Activated naive CD8-positive, alpha-beta T cell (primary cell): ENCODE results near the gene JMJD8.

Source experiments
- H3K27ac Mint-ChIP-seq: one replicate; pipeline ENCODE4 v1.8.0; 2021; ENCODE audit warnings: mixed read lengths
- H3K27me3 Mint-ChIP-seq: one replicate; pipeline ENCODE4 v1.8.0; 2021; ENCODE audit warnings: mixed read lengths
- H3K36me3 Mint-ChIP-seq: one replicate; pipeline ENCODE4 v1.8.0; 2021; ENCODE audit warnings: mixed read lengths
- H3K4me1 Mint-ChIP-seq: one replicate; pipeline ENCODE4 v1.8.0; 2021; ENCODE audit warnings: low read depth, mixed read lengths
- H3K4me3 Mint-ChIP-seq: one replicate; pipeline ENCODE4 v1.8.0; 2021; ENCODE audit warnings: mild to moderate bottlenecking, mixed read lengths
- H3K9me3 Mint-ChIP-seq: one replicate; pipeline ENCODE4 v1.8.0; 2021; ENCODE audit warnings: low read depth, mixed read lengths

Gene JMJD8

DNA sequence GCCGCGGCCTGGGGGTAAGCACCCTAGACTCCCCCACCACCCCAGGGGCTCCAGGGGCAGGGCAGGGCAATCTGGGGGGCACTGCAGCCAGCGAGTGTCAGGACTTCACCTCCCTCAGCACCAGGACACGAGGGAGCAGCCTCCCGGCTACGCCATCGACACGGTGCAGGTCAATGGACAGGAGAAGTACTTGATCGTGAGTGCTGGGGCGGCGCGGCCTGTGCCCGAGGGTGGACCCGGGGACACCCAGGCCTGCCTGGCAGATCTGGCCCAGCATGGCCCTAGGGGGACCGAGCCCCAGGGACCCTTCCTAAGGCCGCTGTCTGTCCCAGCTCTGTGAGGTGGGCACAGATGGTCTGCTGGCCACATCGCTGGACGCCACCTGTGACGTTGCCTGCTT lies 11.8 kb downstream of the JMJD8 start:
- Mint-ChIP-seq H3K4me1 (peaks cover 9% of the 10 kb centered on the region), H3K4me3 (no peak overlapping the region), H3K27me3 (no peaks in the 10 kb centered on the region), H3K9me3 (no peaks in the 10 kb centered on the region), H3K27ac (no peak overlapping the region), H3K36me3 (no peaks in the 10 kb centered on the region)

DNA sequence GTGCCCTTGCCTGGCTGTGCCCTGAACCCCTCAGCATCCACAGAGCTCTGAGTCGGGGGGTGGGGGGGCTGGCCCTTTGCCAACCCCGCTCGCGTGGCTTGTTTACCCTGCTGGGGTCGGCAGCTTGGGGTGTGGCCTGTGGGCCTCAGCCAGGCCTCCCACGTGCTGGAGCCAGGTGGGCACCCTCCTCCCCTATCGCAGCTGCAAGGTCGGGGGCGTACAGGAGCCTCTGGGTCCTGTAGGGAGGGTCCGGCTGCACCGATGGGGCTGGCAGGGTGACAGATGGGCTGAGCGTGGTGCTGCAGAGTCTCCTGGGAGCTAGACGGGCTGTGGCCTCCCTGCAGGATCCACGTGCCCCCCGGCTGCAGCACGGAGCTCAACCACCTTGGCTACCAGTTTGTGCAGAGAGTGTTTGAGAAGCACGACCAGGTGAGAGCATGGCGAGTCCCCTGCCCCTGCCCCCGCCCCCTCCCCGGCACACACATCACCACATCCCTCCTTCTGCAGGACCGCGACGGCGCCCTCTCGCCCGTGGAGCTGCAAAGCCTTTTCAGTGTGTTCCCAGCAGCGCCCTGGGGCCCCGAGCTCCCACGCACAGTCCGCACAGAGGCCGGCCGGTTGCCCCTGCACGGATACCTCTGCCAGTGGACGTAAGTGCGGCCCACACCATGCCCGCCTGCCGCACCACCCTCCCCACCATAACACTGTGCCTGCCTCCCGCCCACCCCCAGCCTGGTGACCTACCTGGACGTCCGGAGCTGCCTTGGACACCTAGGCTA lies 12.6 kb downstream of the JMJD8 start:
- no peak overlapping the region for H3K27ac Mint-ChIP-seq

DNA sequence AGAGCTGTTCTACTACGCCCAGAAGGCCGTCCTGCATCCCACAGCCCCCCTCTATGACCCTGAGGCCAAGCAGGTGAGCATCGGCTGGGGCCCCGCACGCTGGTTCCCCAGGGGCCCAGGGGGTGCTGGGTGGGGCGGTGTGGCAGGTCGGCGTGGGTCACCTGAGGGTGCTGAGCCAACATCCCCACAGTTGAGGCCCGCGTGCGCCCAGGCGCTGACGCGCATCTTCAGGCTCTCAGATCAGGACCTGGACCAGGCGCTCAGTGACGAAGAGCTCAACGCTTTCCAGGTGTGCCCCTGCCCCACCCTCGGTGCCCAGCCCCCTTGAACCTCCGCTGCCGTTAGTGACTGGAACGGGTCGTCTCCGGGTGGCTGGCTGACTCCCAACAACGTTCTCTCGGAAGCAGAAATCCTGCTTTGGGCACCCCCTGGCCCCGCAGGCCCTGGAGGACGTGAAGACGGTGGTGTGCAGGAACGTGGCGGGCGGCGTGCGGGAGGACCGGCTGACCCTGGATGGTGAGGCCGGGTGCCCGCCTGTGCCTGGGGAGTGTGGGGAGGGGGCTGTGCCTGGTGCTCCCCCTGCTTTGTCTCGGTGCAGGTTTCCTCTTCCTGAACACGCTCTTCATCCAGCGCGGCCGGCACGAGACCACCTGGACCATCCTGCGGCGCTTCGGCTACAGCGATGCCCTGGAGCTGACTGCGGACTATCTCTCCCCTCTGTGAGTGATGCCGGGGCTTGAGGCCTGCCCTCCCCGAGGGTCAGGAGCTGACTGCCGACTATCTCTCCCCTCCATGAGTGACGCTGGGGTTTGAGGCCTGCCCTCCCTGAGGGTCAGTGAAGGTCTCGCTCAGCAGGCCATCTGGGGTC lies 13.4 kb downstream of the JMJD8 start:
- Mint-ChIP-seq H3K27me3 (no peaks in the 10 kb centered on the region), H3K4me3 (peak overlapping the region; percentile 56), H3K4me1 (peaks cover 9% of the 10 kb centered on the region), H3K9me3 (no peaks in the 10 kb centered on the region), H3K36me3 (no peaks in the 10 kb centered on the region), H3K27ac (no peak overlapping the region)

More for the DNA sequence above, 12.6 kb downstream of the JMJD8 start:
- H3K36me3 Mint-ChIP-seq = no peaks in the 10 kb centered on the region
- H3K27me3 Mint-ChIP-seq = no peaks in the 10 kb centered on the region
- no peaks in the 10 kb centered on the region for H3K9me3 Mint-ChIP-seq
- peaks cover 9% of the 10 kb centered on the region for H3K4me1 Mint-ChIP-seq
- no peak overlapping the region for H3K4me3 Mint-ChIP-seq

DNA sequence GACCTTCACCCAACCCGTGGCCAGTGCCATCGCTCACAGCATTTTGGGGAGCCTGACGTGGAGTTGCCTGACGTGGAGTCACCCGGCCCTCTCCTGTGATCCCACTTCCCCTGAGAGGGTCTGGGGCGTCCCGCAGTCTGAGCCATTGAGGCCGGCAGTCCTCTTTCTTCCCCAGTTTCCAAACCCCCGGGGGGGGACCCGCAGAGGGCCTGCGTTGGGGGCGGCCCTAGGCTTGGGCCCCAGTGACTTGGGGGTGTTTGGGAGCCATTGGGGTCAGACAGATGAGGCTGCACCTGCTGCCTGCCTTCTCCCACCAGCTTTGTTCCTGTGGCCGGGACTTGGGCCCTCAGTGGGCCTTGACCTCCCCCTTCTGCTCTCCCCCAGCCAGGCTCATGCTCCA lies 14.5 kb downstream of the JMJD8 start:
- Mint-ChIP-seq H3K36me3 (no peaks in the 10 kb centered on the region), H3K27ac (no peak overlapping the region)

DNA sequence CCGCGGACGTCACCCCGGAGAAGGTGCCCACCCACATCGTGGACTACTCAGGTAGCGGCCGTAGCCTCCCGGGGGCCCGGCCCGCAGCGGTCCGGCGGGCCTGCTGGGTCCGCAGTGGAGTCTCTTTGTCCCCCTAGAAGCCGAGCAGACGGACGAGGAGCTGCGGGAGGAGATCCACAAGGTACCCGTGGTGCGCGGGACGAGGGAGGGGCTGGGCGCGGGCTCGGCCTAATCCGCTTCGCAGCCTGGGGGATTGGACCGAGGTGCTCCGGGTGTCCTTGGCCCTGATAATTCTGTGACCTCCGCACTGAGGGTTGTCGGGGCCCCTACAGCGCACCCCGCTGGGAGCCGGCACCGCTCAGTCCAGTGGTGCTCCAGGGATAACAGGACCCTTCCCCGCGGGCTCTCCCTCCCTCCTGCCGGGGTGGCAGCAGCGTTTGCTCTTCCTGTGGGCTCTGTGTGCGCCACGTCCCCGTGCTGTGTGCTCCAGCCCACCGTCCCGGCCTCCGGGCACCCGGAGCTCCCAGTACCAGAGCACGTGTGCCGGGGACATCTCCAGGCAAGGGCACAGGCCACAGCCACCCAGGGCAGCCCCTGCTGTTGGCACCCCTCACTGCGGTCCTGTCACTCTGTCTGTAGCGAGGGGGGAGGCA lies 15.5 kb downstream of the JMJD8 start:
- H3K27ac Mint-ChIP-seq = no peak overlapping the region

More for the DNA sequence above, 14.5 kb downstream of the JMJD8 start:
- H3K4me1 Mint-ChIP-seq = peaks cover 6% of the 10 kb centered on the region
- H3K4me3 Mint-ChIP-seq = peak overlapping the region; percentile 79
- no peaks in the 10 kb centered on the region for H3K27me3 Mint-ChIP-seq
- no peaks in the 10 kb centered on the region for H3K9me3 Mint-ChIP-seq

DNA sequence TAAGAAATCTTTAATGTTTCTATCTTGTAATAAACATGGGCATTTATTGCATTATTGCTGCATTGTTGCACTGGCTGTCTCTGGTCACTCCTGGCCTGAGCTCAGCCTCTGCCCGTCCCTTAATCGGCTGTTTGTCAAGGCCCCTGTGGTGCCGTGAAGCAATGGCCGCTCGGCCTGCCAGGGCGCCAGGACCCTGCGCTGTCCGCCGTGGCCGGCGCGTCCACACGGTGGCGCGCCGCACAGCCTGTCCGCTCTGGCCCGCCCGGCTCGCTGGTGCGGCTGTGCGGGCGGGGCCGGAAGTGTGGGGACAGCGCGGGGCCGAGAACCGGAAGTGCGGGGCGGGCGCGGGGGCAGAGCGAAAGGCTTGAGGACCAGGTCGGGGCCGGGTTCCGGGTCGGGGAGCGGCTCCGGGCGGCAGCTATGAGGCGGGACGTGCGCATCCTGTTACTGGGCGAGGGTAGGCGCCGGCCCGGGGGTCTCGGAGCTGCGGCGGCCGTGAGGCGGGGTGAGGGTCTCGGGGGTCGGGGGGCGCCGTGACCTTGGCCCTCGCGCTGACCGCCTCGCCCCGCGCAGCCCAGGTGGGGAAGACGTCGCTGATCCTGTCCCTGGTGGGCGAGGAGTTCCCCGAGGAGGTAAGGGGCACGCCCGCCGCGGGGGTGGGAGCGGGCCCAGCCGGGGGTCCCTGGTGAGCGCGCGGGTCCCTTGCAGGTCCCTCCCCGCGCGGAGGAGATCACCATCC lies 16.2 kb downstream of the JMJD8 start, which contains the start of gene RHOT2:
RHOT2 (plus strand) TSS at position 353 of the 739 bp plus-strand sequence; CDS start at position 421, 68 bp downstream.
- Mint-ChIP-seq H3K9me3 (no peaks in the 10 kb centered on the region), H3K27me3 (no peaks in the 10 kb centered on the region), H3K4me3 (peak within 1 kb of the TSS; percentile 81)

More for the DNA sequence above, 15.5 kb downstream of the JMJD8 start:
- Mint-ChIP-seq H3K9me3 (no peaks in the 10 kb centered on the region), H3K27me3 (no peaks in the 10 kb centered on the region), H3K4me3 (peak overlapping the region; percentile 79), H3K36me3 (no peaks in the 10 kb centered on the region), H3K4me1 (peaks cover 6% of the 10 kb centered on the region)

DNA sequence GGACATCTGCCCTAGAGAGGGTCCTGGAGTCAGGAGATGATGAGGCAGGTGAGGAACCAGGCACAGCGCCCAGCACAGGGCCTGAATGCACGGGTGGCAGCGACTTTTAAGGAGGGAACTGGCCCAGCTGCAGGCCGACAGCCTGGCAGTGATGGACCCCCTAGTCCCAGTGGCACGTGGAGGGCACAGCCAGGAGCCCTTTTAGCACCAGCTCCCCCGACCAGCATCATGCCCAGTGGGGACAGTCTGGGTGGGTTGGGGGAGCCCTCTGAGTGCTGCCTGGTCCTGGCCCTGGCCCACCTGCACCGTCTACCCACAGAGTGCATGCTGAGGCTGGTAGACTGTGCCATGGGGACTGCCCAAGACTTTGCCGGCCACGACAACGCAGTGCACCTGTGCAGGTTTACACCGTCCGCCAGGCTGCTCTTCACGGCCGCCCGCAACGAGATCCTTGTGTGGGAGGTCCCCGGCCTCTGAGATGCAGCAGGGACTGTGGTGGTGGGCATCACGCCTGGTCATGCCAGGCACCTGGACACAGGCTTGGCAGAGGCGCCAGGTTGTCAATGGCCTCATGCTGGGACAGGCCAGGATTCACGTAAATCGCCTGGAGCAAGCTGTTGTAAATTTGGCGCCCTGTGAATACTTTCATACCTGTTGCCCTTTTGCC lies 16.9 kb downstream of the JMJD8 start:
- Mint-ChIP-seq H3K9me3 (no peaks in the 10 kb centered on the region), H3K27ac (peak overlapping the region; percentile 82), H3K27me3 (no peaks in the 10 kb centered on the region), H3K36me3 (no peaks in the 10 kb centered on the region), H3K4me3 (peak overlapping the region; percentile 81), H3K4me1 (peaks cover 6% of the 10 kb centered on the region)

More for the DNA sequence above, 16.2 kb downstream of the JMJD8 start, which contains the start of gene RHOT2:
- Mint-ChIP-seq H3K27ac (peak within 1 kb of the TSS; percentile 82), H3K36me3 (no peaks in the 10 kb centered on the region), H3K4me1 (peaks cover 6% of the 10 kb centered on the region)

DNA sequence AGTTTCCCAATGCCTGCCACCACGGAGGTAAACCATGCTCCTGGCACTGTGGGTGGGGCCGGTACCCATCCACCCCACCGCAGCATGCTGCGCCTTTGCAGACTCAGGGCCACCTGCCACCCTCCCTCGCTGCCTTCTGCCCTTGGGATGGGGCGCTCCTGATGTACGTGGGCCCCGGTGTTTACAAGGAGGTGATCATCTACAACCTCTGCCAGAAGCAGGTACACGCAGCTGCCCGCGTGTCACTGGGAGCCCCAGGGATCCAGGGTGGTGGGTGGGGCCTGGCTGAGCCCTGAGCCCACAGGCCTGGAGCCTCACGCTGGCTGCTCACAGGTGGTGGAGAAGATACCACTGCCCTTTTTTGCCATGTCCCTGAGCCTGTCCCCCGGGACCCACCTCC lies 17.6 kb downstream of the JMJD8 start:
- Mint-ChIP-seq H3K9me3 (no peaks in the 10 kb centered on the region), H3K27ac (no peak overlapping the region), H3K4me3 (no peak overlapping the region), H3K4me1 (peaks cover 6% of the 10 kb centered on the region), H3K36me3 (no peaks in the 10 kb centered on the region), H3K27me3 (no peaks in the 10 kb centered on the region)

DNA sequence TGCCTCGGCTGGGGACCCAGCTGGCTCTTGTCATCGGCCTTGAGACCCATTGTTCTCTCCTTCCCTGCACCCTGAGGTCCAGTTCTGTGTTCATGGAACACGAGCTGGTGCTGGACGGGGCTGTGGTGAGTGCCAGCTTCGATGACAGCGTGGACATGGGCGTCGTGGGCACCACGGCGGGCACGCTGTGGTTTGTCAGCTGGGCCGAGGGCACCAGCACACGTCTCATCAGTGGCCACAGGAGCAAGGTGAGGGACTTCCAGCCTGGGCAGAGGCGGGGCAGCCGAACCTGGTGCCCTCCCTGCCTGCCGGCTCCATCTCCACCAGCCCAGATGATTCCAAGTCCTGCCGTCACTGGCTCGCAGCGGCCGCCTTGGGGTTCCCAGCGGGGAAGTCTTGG lies 21.5 kb downstream of the JMJD8 start:
- H3K27ac Mint-ChIP-seq = no peak overlapping the region
- peaks cover 5% of the 10 kb centered on the region for H3K4me1 Mint-ChIP-seq
- no peaks in the 10 kb centered on the region for H3K9me3 Mint-ChIP-seq
- no peaks in the 10 kb centered on the region for H3K27me3 Mint-ChIP-seq
- no peaks in the 10 kb centered on the region for H3K36me3 Mint-ChIP-seq
- H3K4me3 Mint-ChIP-seq = no peak overlapping the region

DNA sequence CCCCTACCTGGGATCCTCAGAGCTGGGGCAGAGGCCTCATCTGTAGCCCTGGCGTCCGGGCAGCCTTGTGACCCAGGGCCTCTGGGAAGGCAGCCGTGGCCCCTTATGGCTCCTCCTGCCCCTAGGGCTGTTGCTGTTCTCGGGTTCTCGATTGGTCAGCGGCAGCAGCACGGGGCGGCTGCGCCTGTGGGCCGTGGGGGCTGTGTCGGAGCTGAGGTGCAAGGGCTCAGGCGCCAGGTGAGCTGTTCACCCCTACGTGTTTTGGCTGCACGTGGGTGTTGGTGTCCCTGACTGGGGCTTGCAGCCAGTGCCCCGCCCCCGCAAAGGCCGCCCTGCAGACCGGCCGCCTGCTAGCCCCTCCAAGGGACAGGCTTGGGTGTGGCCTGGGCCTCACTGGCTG lies 22.0 kb downstream of the JMJD8 start:
- no peaks in the 10 kb centered on the region for H3K36me3 Mint-ChIP-seq
- no peaks in the 10 kb centered on the region for H3K9me3 Mint-ChIP-seq
- no peak overlapping the region for H3K27ac Mint-ChIP-seq
- peaks cover 3% of the 10 kb centered on the region for H3K4me1 Mint-ChIP-seq
- no peak overlapping the region for H3K4me3 Mint-ChIP-seq
- no peaks in the 10 kb centered on the region for H3K27me3 Mint-ChIP-seq

DNA sequence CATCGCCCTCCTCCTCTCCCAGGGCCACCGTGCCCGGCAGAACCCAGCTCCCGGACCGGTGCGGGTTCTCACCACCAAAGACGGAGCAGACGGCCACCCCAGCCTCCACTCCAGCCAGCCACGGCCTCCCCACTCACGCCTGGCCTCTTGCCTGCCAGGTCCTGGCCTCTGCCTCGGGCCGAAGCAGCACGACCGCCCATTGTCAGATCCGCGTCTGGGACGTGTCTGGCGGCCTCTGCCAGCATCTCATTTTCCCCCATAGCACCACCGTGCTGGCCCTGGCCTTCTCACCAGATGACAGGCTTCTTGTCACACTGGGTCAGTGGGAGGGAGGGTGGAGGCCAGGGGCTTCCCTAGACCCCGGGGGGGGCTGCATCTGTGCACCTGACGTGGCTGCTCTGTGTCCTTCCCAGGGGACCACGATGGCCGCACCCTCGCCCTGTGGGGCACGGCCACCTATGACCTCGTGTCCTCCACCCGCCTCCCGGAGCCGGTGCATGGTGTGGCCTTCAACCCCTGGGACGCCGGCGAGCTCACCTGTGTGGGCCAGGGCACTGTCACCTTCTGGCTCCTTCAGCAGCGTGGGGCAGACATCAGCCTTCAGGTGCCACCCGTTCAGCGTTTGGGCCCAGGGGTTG lies 22.8 kb downstream of the JMJD8 start:
- no peaks in the 10 kb centered on the region for H3K9me3 Mint-ChIP-seq
- peaks cover 3% of the 10 kb centered on the region for H3K4me1 Mint-ChIP-seq
- H3K36me3 Mint-ChIP-seq = no peaks in the 10 kb centered on the region
- H3K4me3 Mint-ChIP-seq = peak overlapping the region; percentile 27
- H3K27me3 Mint-ChIP-seq = no peaks in the 10 kb centered on the region
- H3K27ac Mint-ChIP-seq = no peak overlapping the region

DNA sequence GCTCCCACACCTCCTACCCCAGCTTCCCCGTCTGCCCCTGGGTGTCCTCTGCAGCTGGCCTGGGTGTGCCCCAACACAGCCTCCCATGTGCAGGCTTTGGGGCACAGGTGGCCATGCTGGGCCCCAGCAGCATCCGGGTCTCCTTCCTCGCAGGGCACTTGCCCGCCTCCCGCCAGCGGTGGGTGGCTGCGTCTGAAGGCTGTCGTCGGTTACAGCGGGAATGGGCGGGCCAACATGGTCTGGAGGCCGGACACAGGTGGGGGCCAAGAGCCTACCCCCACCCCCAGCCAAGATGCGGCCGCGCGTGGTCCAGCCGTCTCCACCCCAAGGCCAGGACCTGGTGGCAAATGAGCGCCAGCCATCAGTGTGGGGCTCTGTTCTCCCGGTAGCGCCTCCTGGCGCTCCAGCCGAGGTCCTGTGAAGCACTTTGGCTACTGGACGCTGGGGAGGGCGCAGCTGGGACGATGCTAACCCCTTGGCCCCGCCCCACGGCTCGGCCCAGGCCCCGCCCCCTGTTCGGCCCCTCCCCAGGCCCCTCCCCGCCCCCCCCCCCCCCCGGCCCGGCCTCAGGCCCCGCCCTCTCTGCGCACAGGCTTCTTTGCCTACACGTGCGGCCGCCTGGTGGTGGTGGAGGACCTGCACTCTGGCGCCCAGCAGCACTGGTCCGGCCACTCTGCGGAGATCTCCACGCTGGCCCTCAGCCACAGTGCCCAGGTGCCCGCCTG lies 23.5 kb downstream of the JMJD8 start:
- Mint-ChIP-seq H3K27ac (no peak overlapping the region), H3K9me3 (no peaks in the 10 kb centered on the region), H3K4me3 (peak overlapping the region; percentile 27)

DNA sequence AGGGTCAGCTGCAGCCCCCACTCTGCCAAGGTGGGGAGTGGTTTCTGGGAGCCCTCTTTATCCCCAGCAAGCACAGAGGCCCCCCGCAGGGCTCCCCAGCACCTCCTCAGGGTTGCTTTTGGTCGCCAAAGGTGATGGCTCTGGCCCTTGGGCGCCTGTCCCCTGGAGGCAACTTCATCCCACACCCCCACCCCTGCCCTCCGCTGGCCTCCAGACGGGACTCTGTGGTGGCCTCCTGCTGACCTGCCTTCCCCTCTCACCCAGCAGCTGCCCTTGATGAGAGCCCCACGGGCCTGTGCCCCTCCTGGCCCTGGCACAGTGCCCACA lies 24.0 kb downstream of the JMJD8 start:
- H3K4me1 Mint-ChIP-seq = peaks cover 3% of the 10 kb centered on the region
- H3K9me3 Mint-ChIP-seq = no peaks in the 10 kb centered on the region
- no peak overlapping the region for H3K27ac Mint-ChIP-seq
- no peaks in the 10 kb centered on the region for H3K36me3 Mint-ChIP-seq
- no peaks in the 10 kb centered on the region for H3K27me3 Mint-ChIP-seq
- no peak overlapping the region for H3K4me3 Mint-ChIP-seq

More for the DNA sequence above, 23.5 kb downstream of the JMJD8 start:
- Mint-ChIP-seq H3K27me3 (no peaks in the 10 kb centered on the region), H3K4me1 (peaks cover 3% of the 10 kb centered on the region), H3K36me3 (no peaks in the 10 kb centered on the region)
